NCI-H82 (cell line): ENCODE results near the gene C14orf93.

Source experiments
- DNase-seq: peaks from one replicate; lab custom pipeline; 2025; lab: John Stamatoyannopoulos, UW

Gene C14orf93

DNA sequence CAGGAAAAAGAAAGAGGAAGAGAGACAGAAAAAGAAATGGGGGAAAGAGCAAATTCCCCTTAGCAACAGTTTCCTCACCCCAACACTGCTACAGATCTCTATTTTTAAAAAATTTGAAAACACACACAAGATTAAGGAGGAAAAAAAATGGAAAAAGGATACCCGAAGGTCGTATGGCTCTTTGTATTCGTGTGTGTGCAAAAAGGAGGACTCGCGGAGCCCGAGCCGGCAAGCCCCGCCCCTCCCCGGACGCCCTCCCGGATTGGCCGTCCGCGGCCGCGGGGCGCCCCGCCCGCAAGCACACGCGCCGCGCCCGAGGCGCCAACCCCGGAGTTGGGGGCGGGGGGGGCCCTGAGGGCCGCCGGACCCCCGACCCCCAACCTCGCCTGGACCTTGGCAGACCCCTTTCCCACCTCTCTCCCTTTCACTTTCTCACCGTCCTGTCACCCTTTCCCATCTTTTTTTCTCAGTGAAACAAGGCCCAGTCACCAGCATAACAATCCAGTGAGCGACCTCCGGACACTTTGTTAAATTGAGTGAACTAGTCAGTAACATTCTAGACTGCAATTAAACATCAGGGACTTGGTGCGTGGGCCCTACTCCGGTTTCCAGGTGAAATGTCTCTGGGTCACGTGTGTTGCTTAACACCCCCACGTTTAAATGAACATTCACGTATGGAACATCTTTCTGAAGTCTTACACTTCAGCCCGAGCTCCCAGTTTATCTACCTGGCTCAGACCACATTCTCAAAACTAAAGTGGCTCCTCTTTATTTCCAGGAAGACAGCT is at the start of gene C14orf93:
TSS of gene C14orf93 (minus strand) at position 205 of the 788 bp plus-strand sequence. CDS start 11,120 bp downstream, outside the sequence.
- DNase-seq, result peak; percentile 78

DNA sequence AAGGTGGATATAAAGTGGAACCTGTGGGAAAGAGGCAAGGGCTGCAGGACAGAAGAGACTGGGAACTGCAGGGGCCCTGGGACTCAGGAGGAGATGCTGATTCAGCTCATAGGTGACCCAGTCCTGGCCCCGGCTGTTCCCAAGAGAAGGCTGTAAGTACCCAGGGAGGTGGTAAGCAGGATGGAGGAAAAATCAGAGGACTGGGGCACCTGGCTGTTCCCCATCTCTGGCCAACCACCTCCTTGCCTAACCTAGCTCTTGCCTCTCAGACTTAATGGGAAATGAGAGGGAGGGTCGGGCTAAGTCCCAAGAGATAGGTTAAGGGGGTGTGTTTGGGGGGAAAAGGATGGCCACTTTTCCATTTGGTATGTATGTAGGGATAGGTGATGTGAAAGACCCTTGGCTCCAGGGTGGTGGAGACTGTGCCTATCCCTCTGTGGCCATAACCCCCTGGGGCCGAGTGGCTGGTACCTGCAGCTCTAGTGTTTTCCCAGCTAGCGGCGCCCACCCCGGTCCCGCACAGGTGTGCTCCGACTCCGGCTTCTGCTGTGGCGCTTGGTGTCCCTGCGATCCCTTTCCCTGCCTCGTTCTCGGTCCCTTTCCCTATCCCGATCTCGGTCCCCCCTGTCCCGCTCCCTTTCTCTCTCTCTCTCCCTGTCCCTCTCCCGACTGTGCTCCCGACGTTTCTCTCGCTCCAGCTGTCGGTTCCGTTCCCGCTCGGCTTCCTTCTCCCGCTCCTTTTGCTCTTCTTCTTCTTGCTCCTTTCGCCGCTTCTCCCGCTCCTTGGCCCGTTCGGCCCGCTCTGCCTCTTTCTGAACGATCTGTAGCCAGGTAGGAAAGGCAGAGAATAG is 48.9 kb upstream of the C14orf93 start:
- DNase-seq, result no peak

GRCh38 chr14:23057757-23058653 is 48.1 kb upstream of the C14orf93 start:
- no peak for DNase-seq

DNA sequence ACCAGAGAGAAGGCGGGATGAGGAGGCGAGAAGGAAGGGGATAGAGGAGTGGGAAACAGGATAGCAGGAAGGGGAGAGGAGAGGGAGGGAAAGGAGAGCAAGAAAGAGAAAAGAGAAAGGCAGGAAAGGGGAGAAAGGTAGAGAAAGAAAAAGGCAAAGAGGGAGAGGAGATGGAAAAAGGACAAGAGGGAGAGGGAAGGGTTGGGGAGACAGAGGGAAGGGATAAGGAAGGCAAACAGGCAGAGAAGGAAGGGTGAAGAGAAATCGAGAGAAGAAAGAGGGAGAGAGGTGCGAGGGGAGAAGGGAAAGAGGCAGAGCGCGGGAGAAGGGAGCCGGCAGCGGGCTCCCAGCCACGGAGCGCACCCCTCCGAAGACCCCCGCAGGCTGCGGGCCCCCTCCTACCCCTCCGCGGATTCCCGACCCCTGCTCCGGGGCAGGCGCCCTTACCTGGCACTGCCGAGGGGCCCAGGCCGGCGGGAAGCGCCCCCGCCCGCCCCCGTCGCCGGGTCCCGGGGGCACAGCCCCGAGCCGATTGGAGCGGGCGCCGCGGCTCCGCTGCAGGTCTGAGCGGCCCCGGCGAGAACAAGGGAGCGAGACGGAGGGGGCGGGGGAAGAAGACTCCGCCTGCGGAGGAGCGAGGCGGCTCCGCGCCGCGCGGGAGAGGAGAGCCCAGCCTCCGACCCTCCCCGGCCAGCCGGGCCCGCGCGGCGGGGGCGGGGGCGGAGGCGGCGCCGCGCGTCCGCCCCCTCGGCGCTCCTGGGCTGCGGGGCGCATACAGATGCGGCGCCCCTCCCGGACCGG is 47.2 kb upstream of the C14orf93 start, which contains the start of gene CDH24:
TSS of gene CDH24 (minus strand) at position 565 of the 801 bp plus-strand sequence. CDS start 1,787 bp downstream, outside the sequence.
- DNase-seq, result no peak

GRCh38 chr14:23056145-23056955 is 46.4 kb upstream of the C14orf93 start:
- no peak for DNase-seq

DNA sequence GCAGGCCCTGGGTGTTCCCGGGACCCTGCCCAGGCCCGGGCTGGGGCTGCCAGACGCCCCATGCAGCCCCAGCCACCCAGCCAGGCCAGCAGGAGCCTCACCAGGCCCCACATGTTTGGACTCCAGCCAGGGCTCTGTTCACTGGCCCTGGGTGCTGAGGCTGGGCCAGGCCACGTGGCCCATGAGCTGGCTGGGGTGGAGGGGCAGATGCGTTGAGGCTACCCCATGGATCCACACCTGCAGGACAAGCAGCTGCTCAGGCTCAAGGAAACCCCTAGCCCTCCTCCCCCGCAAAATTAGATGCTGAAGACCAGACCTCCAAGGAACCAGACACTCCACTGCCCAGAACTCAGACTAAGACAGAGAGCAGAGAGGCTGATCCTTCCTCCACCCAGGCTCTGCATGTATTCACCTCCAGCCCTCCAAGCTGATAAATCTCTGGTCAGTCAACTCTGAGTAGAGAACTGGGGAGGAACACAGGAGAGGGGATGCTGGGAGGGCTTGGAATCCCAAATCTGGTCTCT is 45.7 kb upstream of the C14orf93 start:
- DNase-seq, result no peak

DNA sequence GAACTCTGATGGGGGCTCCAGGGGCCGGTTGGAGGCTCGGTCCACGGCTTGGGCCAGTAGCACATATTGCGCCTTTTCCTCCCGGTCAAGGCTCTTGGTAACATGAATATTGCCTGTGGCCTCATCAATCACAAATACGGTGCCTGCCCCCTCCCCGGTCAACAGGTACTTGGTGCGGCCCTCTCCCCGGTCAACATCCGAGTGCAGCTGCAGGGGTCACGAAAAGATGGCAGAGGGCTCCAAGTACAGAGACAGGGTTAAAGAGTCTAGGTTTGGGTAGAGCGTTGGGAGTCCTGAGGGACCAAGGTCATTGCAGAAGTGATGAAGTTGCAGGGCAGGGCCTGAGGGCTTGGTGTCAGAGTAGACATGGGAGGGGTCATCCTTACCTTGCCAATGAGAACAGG is 45.2 kb upstream of the C14orf93 start:
- DNase-seq, result no peak

GRCh38 chr14:23054000-23054811 is 44.3 kb upstream of the C14orf93 start:
- DNase-seq, result no peak

DNA sequence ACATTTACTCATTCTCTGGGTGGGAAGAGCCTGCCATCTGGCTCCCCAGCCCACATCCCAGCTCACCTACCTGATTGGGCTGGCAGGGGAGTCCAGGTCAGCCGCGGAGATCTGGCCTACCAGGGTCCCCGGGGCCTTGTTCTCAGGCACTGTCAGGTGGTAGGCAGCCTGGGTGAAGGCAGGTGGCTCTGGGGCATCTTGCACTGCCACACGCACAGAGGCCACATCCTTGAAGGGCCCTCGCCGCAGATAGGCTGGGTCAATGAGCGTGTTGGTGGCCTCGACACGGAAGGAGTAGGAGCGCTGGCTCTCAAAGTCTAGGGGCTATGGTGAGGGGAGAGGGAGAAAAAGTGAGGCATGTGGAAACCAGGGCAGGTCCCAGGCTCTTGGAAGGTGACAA is 43.5 kb upstream of the C14orf93 start:
- DNase-seq, result no peak

DNA sequence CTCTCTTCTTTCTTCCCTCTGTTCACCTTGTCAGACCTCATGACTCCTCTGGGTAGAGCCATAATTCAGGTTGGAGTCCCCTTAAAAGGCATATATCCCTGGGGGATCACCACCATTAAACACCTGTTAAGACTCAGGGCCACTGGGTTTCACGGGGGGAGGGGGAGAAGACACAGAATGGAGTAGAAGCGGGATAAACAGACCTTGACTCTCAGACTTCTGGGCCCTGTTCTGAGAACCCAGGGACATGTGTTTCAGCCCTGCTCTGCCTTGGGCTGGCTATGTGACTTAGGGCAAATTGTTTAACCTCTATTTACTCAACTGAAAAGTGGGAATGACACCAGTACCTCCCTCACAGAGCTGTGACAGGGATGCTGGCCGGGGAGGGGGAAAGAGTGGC is 42.7 kb upstream of the C14orf93 start:
- no peak for DNase-seq

DNA sequence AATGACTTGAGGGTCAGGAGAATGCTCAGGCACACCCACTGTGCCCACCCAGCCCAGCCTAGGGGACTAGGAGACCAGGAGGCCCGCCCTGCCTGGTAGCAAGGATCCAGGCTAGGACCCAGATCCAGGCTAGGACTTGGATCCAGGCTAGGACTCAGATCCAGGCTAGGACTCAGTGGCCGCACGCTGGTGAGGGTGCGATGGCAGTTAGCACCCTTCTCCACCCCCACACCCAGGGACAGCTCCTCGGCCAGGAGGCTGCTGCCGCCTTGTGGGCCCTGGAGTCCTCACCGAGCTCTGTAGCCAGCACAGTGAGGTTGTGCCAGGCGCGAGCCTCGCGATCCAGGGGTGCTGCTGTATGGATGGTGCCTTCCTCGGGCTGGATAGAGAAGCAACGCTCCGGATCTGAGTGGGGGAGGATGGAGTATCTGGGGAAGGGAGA is 42.3 kb upstream of the C14orf93 start:
- no peak for DNase-seq

DNA sequence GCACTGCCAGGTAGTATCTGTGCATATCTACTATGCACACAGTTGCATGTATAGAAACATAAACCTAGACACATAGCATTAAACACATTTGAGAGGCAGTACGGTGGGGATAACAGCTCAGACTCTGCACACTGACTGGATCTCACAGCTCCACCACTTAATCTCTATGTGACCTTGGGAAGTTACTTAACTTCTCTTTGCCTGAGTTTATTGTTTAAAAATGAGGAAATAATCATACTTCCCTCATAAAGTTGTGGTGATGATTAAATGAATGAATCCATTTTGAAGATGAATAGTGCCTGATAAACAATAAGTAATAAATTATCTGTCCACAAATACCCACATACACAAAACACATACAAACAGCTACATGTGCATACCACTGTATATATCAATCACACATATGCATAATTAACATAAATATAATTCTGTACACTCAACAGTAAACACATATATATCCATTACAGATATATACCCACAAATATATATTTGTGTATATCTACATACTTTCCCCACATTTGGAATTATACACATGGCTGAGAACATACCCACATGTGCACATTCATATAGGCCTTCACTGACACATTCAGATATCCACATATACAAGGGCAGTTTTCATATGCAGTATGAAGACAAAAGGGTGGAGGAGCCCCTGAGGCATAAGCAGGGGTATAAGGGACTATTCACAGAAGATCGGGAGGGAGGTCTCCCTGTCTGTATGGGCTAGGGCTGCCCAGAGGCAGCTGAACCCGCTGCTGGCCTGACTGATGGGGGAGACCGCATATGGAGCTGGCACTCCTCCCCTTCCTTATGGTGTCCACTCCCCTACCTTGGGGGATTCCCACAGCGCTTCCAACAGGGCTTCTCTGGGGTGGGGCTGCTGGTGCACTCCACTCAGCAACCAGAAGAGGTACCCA is 41.5 kb upstream of the C14orf93 start:
- DNase-seq, result no peak

DNA sequence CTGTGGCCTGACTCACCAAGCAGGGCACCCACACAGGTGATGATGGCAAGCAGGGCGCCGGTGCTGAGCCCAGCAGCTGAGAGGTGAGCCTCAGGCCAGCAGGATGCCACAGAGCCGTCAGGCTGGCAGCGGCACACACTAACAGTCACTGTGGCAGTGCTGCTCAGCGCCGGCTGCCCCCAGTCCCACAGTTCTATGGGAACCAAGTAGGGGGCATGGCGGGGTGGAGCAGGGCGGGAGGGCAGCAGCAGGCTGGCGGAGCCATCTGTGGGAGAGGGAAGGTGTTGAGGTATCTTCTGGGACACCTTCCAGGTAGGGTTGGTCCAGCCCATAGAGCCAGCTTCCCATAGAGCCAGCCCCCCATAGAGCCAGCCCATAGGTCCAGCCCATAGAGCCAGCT is 39.1 kb upstream of the C14orf93 start:
- no peak for DNase-seq

- no peak for DNase-seq
These were observed 38.1 kb upstream of the C14orf93 start for GRCh38 chr14:23047751-23048693.

DNA sequence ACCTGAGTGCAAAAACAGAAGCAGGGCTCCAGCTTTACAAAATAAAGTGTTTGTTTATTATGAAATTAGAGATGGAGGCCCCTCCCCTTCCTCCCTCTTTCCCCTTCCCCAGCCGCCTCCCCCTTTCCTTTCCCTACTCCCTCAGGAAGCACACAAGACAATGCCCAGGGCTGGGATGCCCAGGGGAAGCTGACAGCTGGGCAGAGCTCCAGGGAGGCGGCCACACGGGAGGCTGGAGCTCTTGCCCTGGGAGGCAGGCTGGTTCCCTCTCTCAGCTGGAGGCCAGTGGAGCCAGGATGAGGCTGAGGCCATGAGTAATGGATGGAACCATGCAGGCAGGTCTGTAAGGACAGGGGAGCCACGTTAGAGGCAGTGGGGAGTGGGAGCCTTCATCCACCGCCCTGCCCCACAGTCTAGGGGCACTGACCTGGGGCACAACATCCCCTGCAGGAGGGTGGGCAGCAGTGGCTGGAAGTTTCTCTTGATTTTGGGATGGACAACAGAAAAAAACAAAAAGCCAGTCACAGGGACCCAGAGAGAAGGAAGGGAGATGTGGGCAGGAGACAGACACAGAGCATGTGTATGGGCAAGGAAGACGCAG is 37.2 kb upstream of the C14orf93 start:
- no peak for DNase-seq
